Measurements from ENCODE around the gene DDIT4.

The DDIT4 gene

DNA sequence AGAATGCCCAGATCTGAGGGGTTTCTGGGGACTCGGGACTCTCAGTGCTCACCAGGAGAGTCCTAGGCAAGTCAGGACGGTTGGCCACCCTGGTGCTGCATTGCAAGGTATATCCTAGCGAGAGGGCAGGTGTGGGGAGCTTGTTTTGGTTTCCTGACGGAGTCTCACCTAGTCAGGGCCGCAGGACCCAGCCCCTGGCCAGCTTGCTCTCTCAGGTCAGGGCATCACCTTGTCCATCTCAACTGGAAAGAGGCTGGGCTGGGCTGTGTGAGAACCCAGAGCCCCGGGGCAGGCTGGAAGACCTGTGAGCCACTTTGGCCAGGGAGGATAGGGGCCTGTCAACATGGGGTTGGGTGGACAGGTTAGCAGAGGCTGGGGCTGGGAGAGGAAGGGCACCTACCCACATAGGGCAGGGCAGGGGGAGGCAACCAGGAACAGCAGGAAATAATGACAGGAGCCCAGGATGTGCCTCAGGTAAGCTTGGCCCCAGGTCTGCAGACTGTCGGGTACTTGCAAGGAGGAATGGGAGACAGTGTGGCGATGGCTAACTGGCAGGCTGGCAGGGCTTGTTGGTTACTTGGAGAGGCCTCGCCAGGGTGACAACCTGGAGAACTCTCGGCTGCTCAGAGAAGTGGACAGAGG is 49.5 kb downstream of the DDIT4 start:
- DNase-seq (ENCODE audit: extremely low spot score), result no peak
- POLR2A ChIA-PET, result interaction anchor here (0.5 to 2.0 kb wide), 3 partner anchors 9 to 773 kb away, joined by 3 to 5 read pairs (median 3); partner anchors contain the start of gene P4HA1
- CTCF ChIA-PET, result interaction anchor here (1.3 to 6.3 kb wide), 3 partner anchors 15 to 275 kb away, joined by 3 to 41 read pairs (median 9); no protein-coding TSS in a partner anchor
- TF ChIP-seq, protein P1, sequence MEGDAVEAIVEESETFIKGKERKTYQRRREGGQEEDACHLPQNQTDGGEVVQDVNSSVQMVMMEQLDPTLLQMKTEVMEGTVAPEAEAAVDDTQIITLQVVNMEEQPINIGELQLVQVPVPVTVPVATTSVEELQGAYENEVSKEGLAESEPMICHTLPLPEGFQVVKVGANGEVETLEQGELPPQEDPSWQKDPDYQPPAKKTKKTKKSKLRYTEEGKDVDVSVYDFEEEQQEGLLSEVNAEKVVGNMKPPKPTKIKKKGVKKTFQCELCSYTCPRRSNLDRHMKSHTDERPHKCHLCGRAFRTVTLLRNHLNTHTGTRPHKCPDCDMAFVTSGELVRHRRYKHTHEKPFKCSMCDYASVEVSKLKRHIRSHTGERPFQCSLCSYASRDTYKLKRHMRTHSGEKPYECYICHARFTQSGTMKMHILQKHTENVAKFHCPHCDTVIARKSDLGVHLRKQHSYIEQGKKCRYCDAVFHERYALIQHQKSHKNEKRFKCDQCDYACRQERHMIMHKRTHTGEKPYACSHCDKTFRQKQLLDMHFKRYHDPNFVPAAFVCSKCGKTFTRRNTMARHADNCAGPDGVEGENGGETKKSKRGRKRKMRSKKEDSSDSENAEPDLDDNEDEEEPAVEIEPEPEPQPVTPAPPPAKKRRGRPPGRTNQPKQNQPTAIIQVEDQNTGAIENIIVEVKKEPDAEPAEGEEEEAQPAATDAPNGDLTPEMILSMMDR (IDR thresholded peaks at IDR 0.05; ENCODE audit: control extremely low read depth, extremely low read depth, low read depth, missing control alignments), result no peak

DNA sequence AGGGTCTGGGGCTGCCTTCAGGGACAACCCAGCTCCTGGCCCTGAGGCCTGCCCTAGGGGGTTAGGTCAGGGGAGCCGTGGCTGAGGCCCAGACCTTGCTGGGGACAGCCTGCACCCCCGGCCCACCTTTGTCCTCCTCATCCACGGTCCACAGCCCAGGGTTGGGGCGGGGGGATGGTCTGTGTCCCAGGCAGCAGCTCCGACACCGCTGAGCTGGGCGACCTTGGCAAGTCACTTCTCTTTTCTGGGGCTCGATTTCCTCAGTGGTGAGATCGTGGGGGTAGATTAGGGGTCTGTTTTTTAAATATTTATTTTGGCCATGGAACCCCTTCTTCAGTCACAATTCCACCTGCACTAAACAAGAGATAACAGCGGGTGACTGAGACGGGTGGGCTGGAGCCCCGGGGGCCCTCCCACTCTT is 50.1 kb downstream of the DDIT4 start:
- CTCF ChIA-PET, result interaction anchor here (1.3 to 6.3 kb wide), 3 partner anchors 14 to 275 kb away, joined by 3 to 41 read pairs (median 9); no protein-coding TSS in a partner anchor
- TF ChIP-seq, protein P1 (IDR thresholded peaks at IDR 0.05; ENCODE audit: control extremely low read depth, extremely low read depth, low read depth, missing control alignments), result no peak
- POLR2A ChIA-PET, result interaction anchor here (0.5 to 1.0 kb wide), 2 partner anchors 8 to 34 kb away, joined by 3 read pairs; no protein-coding TSS in a partner anchor
- DNase-seq (ENCODE audit: extremely low spot score), result no peak

Data from GM10248 (cell line).